A172 (cell line): ENCODE data around the gene GSK3B. TPM values are rescaled to one million over a fixed set of nuclear protein-coding genes. Genes with fewer than 3 reads are reported as not detected.
"Not testable (repeated sequence)": the region's sequence is repeated elsewhere in the genome, so short reads cannot be mapped to it uniquely, and the experiment has no call there.

ENCODE experiments used
- DNase-seq: peaks from one replicate; pipeline ENCODE4 v3.0.0-alpha.2; 2015; ENCODE audit warnings: low spot score
- total RNA-seq: library from RNA; depleted of rRNA; stranded (reverse); fragments of >200 nt; shearing (Covaris generic); gene quantifications from 2 replicates; pipeline ENCODE4 v1.2.3, GENCODE V29; 2014

Gene GSK3B
- total RNA-seq, 1 experiment from 2014 or later, result 61.7 TPM

DNA sequence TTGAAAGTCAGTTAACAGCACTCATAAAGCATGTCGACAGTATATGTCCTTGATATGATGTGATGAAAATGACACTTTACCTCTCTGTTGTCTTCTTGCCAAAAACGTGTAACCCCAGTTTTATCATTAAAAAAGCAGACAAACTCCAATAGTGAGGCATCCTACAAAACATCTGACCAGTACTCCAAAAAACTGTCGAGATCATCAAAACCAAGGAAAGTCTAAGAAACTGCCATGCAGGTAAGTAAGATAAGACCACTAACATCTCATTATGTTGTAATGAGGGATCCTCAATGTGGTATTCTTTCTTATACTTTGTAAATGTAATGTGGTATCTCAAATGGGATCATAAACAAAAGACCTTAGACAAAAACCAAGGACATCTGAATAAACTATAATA, 160.0 kb downstream of the GSK3B start:
- no peak for DNase-seq

GRCh38 chr3:119933207-119933606, 161.0 kb downstream of the GSK3B start:
- DNase-seq, result no peak

DNA sequence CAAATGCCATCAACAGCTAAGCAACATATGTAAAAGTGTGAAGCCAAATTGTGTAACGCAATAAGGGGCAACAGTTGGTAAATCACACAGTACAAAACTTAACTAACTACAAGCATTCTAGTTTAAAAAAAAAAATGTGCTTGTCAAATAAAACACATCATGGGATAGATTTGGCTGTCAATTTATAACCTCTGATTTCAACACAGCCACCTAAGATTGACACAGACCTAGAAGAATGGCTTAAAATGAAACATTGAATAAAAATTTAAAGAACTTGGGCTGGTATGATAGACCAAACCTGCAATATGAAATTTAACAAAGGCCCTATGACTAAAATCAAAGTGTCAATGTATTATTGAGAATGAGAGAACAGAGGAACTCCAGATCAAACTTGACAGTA, 164.0 kb downstream of the GSK3B start:
- DNase-seq, result no peak

- DNase-seq, result no peak
Measured at GRCh38 chr3:119927190-119927589, 167.1 kb downstream of the GSK3B start.

GRCh38 chr3:119924111-119925094, 169.8 kb downstream of the GSK3B start:
- DNase-seq, result no peak

- DNase-seq, result no peak
Measured at GRCh38 chr3:119918992-119919933, 175.0 kb downstream of the GSK3B start.

- DNase-seq, result no peak
Measured at GRCh38 chr3:119913021-119913420, 181.2 kb downstream of the GSK3B start.

DNA sequence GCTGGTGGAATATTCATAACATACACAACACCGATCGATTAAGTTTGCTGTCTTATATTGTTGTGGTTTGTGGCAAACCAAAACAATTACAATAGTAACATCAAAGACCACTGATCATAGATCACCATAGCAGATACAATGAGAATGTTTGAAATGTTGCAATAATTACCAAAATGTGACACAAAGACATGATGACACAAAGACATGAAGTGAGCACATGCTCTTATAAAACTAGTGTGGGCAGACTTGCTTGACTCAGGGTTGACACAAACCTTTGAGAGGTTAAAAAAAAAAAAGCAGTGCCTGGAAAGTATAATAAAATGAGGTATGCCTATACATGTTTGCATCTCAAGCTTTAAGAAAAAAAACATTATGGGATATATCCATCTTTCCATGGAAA, 182.0 kb downstream of the GSK3B start:
- DNase-seq, result no peak

DNA sequence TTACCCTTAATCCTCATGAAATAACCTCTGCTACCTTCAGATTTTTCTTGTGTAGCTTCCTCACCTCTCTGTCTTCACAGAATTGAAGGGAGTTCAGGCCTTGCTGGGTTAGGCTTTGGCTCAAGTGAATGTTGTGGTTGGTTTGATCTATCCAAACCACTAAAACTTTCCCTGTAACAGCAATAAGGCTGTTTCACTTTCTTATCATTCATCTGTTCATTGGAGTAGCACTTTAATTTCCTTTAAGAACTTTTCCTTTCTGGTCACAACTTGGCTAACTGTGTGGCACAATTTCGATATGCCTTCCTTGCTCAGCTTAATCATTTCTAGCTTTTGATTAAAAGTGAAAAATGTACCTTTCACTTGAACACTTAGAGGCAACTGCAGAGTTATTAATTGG, 182.5 kb downstream of the GSK3B start:
- DNase-seq, result no peak

GRCh38 chr3:119902061-119902460, 192.2 kb downstream of the GSK3B start:
- DNase-seq, result no peak

GRCh38 chr3:119901148-119901547, 193.1 kb downstream of the GSK3B start:
- DNase-seq, result no peak

- no peak for DNase-seq
Measured at GRCh38 chr3:119899192-119899511, 195.1 kb downstream of the GSK3B start.

- no peak for DNase-seq
Measured at GRCh38 chr3:119898478-119899191, 195.6 kb downstream of the GSK3B start.

DNA sequence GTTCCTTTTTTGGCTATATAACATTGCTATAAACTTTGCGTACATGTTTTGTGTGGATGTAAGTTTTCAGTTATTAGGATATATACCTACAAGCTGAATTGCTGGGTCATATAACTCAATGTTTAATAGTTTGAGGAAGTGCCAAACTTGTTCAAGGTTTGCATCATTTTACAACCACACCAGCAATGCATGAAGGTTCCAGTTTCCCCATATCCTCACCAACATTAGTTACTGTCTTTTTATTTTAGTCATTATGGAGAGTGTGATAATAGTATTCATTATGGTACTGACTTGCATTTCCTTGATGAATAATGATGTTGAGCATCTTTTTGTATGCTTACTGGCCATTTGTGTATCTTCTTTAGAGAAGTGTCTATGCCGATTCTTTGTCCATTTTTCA, 200.1 kb downstream of the GSK3B start:
- no peak for DNase-seq

- no peak for DNase-seq
Measured at GRCh38 chr3:119893769-119894168, 200.5 kb downstream of the GSK3B start.

DNA sequence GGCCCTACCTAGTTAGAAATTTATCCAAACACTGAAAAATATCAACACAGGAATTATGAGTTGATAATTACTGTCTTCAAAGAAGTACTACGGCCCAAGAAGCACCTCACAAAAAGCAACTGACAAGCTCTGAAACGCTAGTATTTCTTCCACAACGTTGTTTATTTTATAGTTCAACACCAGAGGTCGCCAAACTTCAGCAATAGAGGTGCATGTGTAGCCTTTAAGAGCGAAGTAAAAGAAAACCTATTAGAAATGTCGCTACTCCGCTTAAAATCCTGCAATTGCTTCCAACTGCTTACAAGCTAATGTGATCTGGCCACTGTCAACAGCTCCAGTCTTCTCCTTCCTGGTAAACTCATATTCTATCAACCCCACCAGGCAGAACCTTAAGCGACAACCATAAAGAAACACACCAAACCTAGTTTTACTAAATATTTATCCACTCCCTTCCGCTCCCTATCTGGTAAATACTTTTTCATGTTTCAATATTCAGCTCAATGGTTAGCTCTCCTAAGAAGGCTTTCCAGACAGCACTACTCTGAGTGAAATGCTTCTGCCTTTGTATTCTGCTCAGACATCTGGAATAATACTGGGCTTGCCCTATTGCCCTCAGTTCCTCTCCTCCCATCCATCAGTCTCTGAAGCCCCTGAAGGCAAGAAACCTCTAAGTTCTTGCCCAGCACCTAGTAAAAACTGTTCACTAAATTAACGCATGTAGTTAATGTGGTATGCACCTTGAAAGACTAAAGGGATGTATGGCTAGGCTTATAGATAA, 202.1 kb downstream of the GSK3B start:
- DNase-seq, result peak; percentile 65

DNA sequence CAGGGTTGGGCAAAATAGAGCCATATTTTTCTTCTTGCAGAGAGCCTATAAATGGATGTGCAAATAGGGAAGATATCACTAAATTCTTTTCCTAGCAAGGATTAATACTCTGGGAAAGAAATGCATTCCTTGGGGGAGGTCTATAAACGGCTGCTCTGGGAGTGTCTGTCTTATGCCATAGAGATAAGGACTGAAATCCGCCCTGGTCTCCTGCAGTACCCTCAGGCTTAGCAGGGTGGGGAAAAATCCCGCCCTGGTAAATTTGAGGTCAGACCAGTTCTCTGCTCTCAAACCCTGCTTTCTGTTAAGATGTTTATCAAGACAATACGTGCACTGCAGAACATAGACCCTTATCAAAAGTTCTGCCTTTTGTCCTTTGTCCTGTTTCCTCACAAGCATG, 205.6 kb downstream of the GSK3B start:
- DNase-seq, result not testable (repeated sequence)

- DNase-seq, result peak; percentile 46
Measured at GRCh38 chr3:119885746-119886530, 208.3 kb downstream of the GSK3B start.

DNA sequence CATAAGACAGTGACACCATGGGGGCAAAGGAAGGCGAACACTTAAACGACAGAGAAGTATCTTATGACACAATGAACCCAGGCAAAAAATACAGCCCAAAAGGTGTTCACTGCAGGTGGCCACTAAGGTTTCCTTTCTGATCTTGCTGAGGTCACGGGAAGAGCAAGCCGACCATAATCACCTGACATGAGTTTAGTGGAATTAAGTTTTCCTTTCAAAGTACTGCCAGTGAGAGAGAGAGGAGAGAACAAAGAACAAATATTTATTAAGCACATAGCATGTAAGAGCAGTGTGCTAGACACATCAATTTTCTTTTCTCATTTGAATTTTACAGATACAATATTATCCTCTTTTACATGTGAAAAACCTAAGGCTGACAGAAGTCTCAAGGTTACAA, 210.1 kb downstream of the GSK3B start:
- no peak for DNase-seq

- DNase-seq, result no peak
Measured at GRCh38 chr3:119883461-119884160, 210.6 kb downstream of the GSK3B start.
